GM19467 (cell line): ENCODE measurements around the gene NACC2.

ENCODE experiments used
- ATAC-seq: cut with Tn5 transposase; IDR thresholded peaks from one replicate; pipeline ENCODE4 v1.9.1; 2021; ENCODE audit warnings: mild to moderate bottlenecking, moderate library complexity; ENCODE audit not compliant: unreplicated experiment

The NACC2 gene

GRCh38 chr9:136093995-136094881 lies 851 bp downstream of the NACC2 start:
- no peak for ATAC-seq

- ATAC-seq: no peak
Measured at GRCh38 chr9:136093346-136093986, 1.6 kb downstream of the NACC2 start.

- ATAC-seq: no peak
Measured at GRCh38 chr9:136092741-136093140, 2.3 kb downstream of the NACC2 start.

- no peak for ATAC-seq
Measured at GRCh38 chr9:136092353-136092650, 2.8 kb downstream of the NACC2 start.

- no peak for ATAC-seq
Measured at GRCh38 chr9:136091582-136092352, 3.3 kb downstream of the NACC2 start.

- no peak for ATAC-seq
Measured at GRCh38 chr9:136090768-136091581, 4.1 kb downstream of the NACC2 start.

GRCh38 chr9:136090056-136090735 lies 4.9 kb downstream of the NACC2 start:
- ATAC-seq: no peak

GRCh38 chr9:136089697-136090045 lies 5.4 kb downstream of the NACC2 start:
- no peak for ATAC-seq

- ATAC-seq: no peak
Measured at GRCh38 chr9:136088939-136089696, 6.0 kb downstream of the NACC2 start.

- no peak for ATAC-seq
Measured at GRCh38 chr9:136088481-136088938, 6.6 kb downstream of the NACC2 start.

GRCh38 chr9:136087741-136088480 lies 7.2 kb downstream of the NACC2 start:
- no peak for ATAC-seq

- no peak for ATAC-seq
Measured at GRCh38 chr9:136086951-136087740, 7.9 kb downstream of the NACC2 start.

- no peak for ATAC-seq
Measured at GRCh38 chr9:136086213-136086881, 8.7 kb downstream of the NACC2 start.

- ATAC-seq: no peak
Measured at GRCh38 chr9:136085815-136086212, 9.3 kb downstream of the NACC2 start.

- no peak for ATAC-seq
Measured at GRCh38 chr9:136084063-136084944, 10.8 kb downstream of the NACC2 start.

- ATAC-seq: no peak
Measured at GRCh38 chr9:136083558-136084062, 11.5 kb downstream of the NACC2 start.
